Activated CD8-positive, alpha-beta memory T cell treated with anti-CD3 and anti-CD28 coated beads, Interleukin-2, amount 10 ng/mL, durations not matched to agents 7 days and 5 days (primary cell): ENCODE results near the gene PDZD11. TPM values are rescaled to one million over a fixed set of nuclear protein-coding genes. Genes with fewer than 3 reads are reported as not detected.
"Not testable (repeated sequence)": the region's sequence is repeated elsewhere in the genome, so short reads cannot be mapped to it uniquely, and the experiment has no call there.

Experiments used
- ATAC-seq: fragments of 150-1000 bp; cut with Tn5 transposase; one replicate; pipeline ENCODE4 v1.10.0; 2021; ENCODE audit warnings: moderate library complexity
- CTCF ChIA-PET: fragments of 350-600 bp; sonication (Branson Sonifier 250); formaldehyde crosslinking; loops from one replicate; lab custom pipeline; 2021; ENCODE audit warnings: antibody characterized with exemption; lab: Charles Lee
- DNase-seq: peaks from one replicate; pipeline ENCODE4 v3.0.0-alpha.2; 2020
- H3K27ac Mint-ChIP-seq: one replicate; pipeline ENCODE4 v1.8.0; 2021; ENCODE audit warnings: mild to moderate bottlenecking, mixed read lengths
- H3K27me3 Mint-ChIP-seq: one replicate; pipeline ENCODE4 v1.8.0; 2021; ENCODE audit warnings: mixed read lengths
- H3K36me3 Mint-ChIP-seq: one replicate; pipeline ENCODE4 v1.8.0; 2021; ENCODE audit warnings: mild to moderate bottlenecking, mixed read lengths
- H3K4me1 Mint-ChIP-seq: one replicate; pipeline ENCODE4 v1.8.0; 2021; ENCODE audit warnings: mixed read lengths
- H3K4me3 Mint-ChIP-seq: one replicate; pipeline ENCODE4 v1.8.0; 2021; ENCODE audit warnings: mild to moderate bottlenecking, moderate library complexity, mixed read lengths
- H3K9me3 Mint-ChIP-seq: one replicate; pipeline ENCODE4 v1.8.0; 2022; ENCODE audit warnings: low read depth, mixed read lengths
- total RNA-seq, 2 experiments: library from RNA; stranded (reverse); gene quantifications; one replicate each; pipeline ENCODE4 v1.2.3, GENCODE V29; 2021

The PDZD11 gene
- total RNA-seq, 2 experiments from 2014 or later = 30.8 to 34.1 TPM

- Mint-ChIP-seq H3K4me1 (peaks cover 11% of the 10 kb centered on the region), H3K36me3 (no peaks in the 10 kb centered on the region), H3K9me3 (no peaks in the 10 kb centered on the region), H3K27me3 (no peaks in the 10 kb centered on the region), H3K27ac (no peak overlapping the region), H3K4me3 (no peak overlapping the region)
- CTCF ChIA-PET = no interaction called here
- no peak for ATAC-seq
- no peak for DNase-seq
Observed at GRCh38 chrX:70252491-70252890, 37.2 kb downstream of the PDZD11 start.

GRCh38 chrX:70247252-70247651 lies 42.5 kb downstream of the PDZD11 start:
- H3K4me3 Mint-ChIP-seq = no peak overlapping the region
- CTCF ChIA-PET = no interaction called here
- ATAC-seq = no peak
- no peaks in the 10 kb centered on the region for H3K9me3 Mint-ChIP-seq
- H3K4me1 Mint-ChIP-seq = no peaks in the 10 kb centered on the region
- no peak for DNase-seq
- no peak overlapping the region for H3K27ac Mint-ChIP-seq
- H3K36me3 Mint-ChIP-seq = no peaks in the 10 kb centered on the region
- H3K27me3 Mint-ChIP-seq = no peaks in the 10 kb centered on the region

GRCh38 chrX:70244881-70245280 lies 44.8 kb downstream of the PDZD11 start:
- DNase-seq (no peak), ATAC-seq (no peak)
- no peaks in the 10 kb centered on the region for H3K9me3 Mint-ChIP-seq
- no peaks in the 10 kb centered on the region for H3K27me3 Mint-ChIP-seq
- H3K27ac Mint-ChIP-seq = no peak overlapping the region
- H3K4me3 Mint-ChIP-seq = no peak overlapping the region
- H3K36me3 Mint-ChIP-seq = no peaks in the 10 kb centered on the region
- CTCF ChIA-PET = no interaction called here
- no peaks in the 10 kb centered on the region for H3K4me1 Mint-ChIP-seq

- ATAC-seq, H3K27me3 Mint-ChIP-seq, H3K4me1 Mint-ChIP-seq, H3K36me3 Mint-ChIP-seq, H3K27ac Mint-ChIP-seq, H3K9me3 Mint-ChIP-seq, CTCF ChIA-PET, DNase-seq, H3K4me3 Mint-ChIP-seq: not testable (repeated sequence)
Observed at GRCh38 chrX:70243601-70244000, 46.1 kb downstream of the PDZD11 start.

- Mint-ChIP-seq H3K27ac (no peak overlapping the region), H3K36me3 (no peaks in the 10 kb centered on the region), H3K27me3 (no peaks in the 10 kb centered on the region), H3K4me1 (peaks cover 5% of the 10 kb centered on the region), H3K4me3 (no peak overlapping the region), H3K9me3 (no peaks in the 10 kb centered on the region)
- DNase-seq (no peak), ATAC-seq (no peak)
- CTCF ChIA-PET = no interaction called here
Observed at GRCh38 chrX:70241501-70241900, 48.2 kb downstream of the PDZD11 start.

GRCh38 chrX:70240751-70241150 lies 49.0 kb downstream of the PDZD11 start:
- ATAC-seq (no peak), DNase-seq (no peak)
- CTCF ChIA-PET = no interaction called here
- Mint-ChIP-seq H3K36me3 (no peaks in the 10 kb centered on the region), H3K9me3 (no peaks in the 10 kb centered on the region), H3K27ac (no peak overlapping the region), H3K4me1 (peaks cover 5% of the 10 kb centered on the region), H3K4me3 (no peak overlapping the region), H3K27me3 (no peaks in the 10 kb centered on the region)

Other genes with a start within 250 kb of the PDZD11 start
- gene AWAT2, start 240.0 kb downstream of the PDZD11 start, total RNA-seq = not detected
- gene OTUD6A, start 227.5 kb downstream of the PDZD11 start, total RNA-seq = not detected
- 10 to 100 TPM; 43.1 to 46.2 TPM for gene IGBP1, start 156.5 kb downstream of the PDZD11 start, total RNA-seq
- gene DGAT2L6, start 112.4 kb downstream of the PDZD11 start, total RNA-seq = not detected
- gene AWAT1, start 55.3 kb downstream of the PDZD11 start, total RNA-seq = not detected
- gene P2RY4, start 29.7 kb downstream of the PDZD11 start, total RNA-seq = under 1 TPM in 1 of 2 experiments, not detected in 1; 0.23 TPM
- not detected for gene ARR3, start 21.6 kb downstream of the PDZD11 start, total RNA-seq
- gene RAB41, start 7.8 kb downstream of the PDZD11 start, total RNA-seq = not detected
- gene KIF4A, start 177 bp upstream of the PDZD11 start, total RNA-seq = 10 to 100 TPM; 41.0 to 44.7 TPM
- gene GDPD2, start 133.4 kb upstream of the PDZD11 start, total RNA-seq = under 1 TPM in 1 of 2 experiments, not detected in 1; 0.26 TPM
- gene DLG3, start 154.9 kb upstream of the PDZD11 start, total RNA-seq = 10 to 100 TPM; 39.6 to 48.8 TPM